ENCODE data around the gene ATN1. TPM values are rescaled to one million over a fixed set of nuclear protein-coding genes. Genes with fewer than 3 reads are reported as not detected.
A peak's percentile ranks its signal among the peaks of the same experiment; 100 is the strongest.

ATN1 gene
- total and polyA plus RNA-seq, 9 of the 15 experiments (the other 6 are each of a cell fraction or from before 2014, with no cell fraction given): 0.15 to 49.8 (median 2.7) TPM

- TF ChIP-seq ZNF449 (CRISPR knock-in tag; IDR thresholded peaks at IDR 0.05): no peak
- no peak for TF ChIP-seq ZNF347 (CRISPR knock-in tag; IDR thresholded peaks at IDR 0.05; ENCODE audit: low read depth)
- no peak for TF ChIP-seq ZNF764 (CRISPR knock-in tag; IDR thresholded peaks at IDR 0.05; ENCODE audit: low read depth)
- no peak for TF ChIP-seq GMEB1 (CRISPR knock-in tag; IDR thresholded peaks at IDR 0.05)
- no peak for TF ChIP-seq ZNF282 (CRISPR knock-in tag; IDR thresholded peaks at IDR 0.05)
- no peak for TF ChIP-seq CHD1 (IDR thresholded peaks at IDR 0.05; ENCODE audit: low read length)
- TF ChIP-seq TFE3 (CRISPR knock-in tag; IDR thresholded peaks at IDR 0.05): peak; percentile 88
- TF ChIP-seq ZNF766 (CRISPR knock-in tag; conservative IDR thresholded peaks at IDR 0.05): peak; percentile 96
- TF ChIP-seq KAT7 (CRISPR knock-in tag; IDR thresholded peaks at IDR 0.05; ENCODE audit: borderline replicate concordance): no peak
- no peak for TF ChIP-seq ELK1 (CRISPR knock-in tag; IDR thresholded peaks at IDR 0.05)
- TF ChIP-seq ZNF263 (CRISPR knock-in tag; IDR thresholded peaks at IDR 0.05; ENCODE audit: borderline replicate concordance): no peak
- no peak for TF ChIP-seq MBD2 (IDR thresholded peaks at IDR 0.05; ENCODE audit: borderline replicate concordance, low read depth)
- no peak for TF ChIP-seq SIRT6 (IDR thresholded peaks at IDR 0.05; ENCODE audit: low read depth, low read length)
- TF ChIP-seq ESRRA (IDR thresholded peaks at IDR 0.05; ENCODE audit: borderline replicate concordance, low read depth): no peak
Observed at GRCh38 chr12:6953442-6954315, 25.9 kb downstream of the ATN1 start (continued).

Data from K562 (cell line).